B cell (primary cell): ENCODE results near the gene CACNA1H. TPM values are rescaled to one million over a fixed set of nuclear protein-coding genes. Genes with fewer than 3 reads are reported as not detected.

Experiments
- ATAC-seq: fragments of 200-7000 bp; cut with Tn5 transposase; one replicate; pipeline ENCODE4 v1.10.0; 2021; ENCODE audit warnings: low read depth, mild to moderate bottlenecking, moderate number of reproducible peaks, moderate library complexity
- CTCF ChIA-PET: fragments of 350-600 bp; sonication (Branson Sonifier 250); formaldehyde crosslinking; loops from one replicate; lab custom pipeline; 2021; ENCODE audit warnings: antibody characterized with exemption, inconsistent platforms; lab: Charles Lee
- POLR2A ChIA-PET: fragments of 350-600 bp; sonication (Branson Sonifier 250); formaldehyde crosslinking; loops from one replicate; lab custom pipeline; 2021; ENCODE audit warnings: antibody characterized with exemption; lab: Charles Lee
- DNase-seq: peaks from one replicate; pipeline ENCODE4 v3.0.0; 2013
- H2AFZ ChIP-seq: 2 replicates; pipeline ENCODE4 v1.6.1; 2012; ENCODE audit warnings: mild to moderate bottlenecking, low read depth, low read length; ENCODE audit not compliant: insufficient read depth, poor library complexity, severe bottlenecking
- H3K27ac ChIP-seq, 2 donors: 1 replicate in 1 of 2; 2 replicates in 1 of 2; pipeline ENCODE4 v1.5.1; 2012 to 2013; ENCODE audit warnings: low read length in 2 of 2, mild to moderate bottlenecking in 2 of 2, moderate library complexity in 1 of 2
- H3K27me3 ChIP-seq, 4 experiments: fragments of 200-600 bp in 1 of 4; sonication (generic) in 1 of 4; replicated peaks in 1 of 4; 1 replicate in 2 of 4; 2 replicates in 2 of 4; pipeline versions ENCODE4 v1.6.1 to v1.7.0; 2013 to 2016; ENCODE audit warnings: low read length in 3 of 4, mild to moderate bottlenecking in 2 of 4, mixed read lengths in 1 of 4, moderate library complexity in 1 of 4; ENCODE audit not compliant: insufficient read depth in 4 of 4, control insufficient read depth in 3 of 4; ENCODE audit errors: control extremely low read depth in 1 of 4
- H3K36me3 ChIP-seq, 2 experiments: replicated peaks in 1 of 2; 1 replicate in 1 of 2; 2 replicates in 1 of 2; pipeline versions ENCODE4 v1.6.1 to v1.7.1; 2013; ENCODE audit warnings: low read length in 1 of 2; ENCODE audit not compliant: insufficient read depth in 2 of 2, control insufficient read depth in 1 of 2; ENCODE audit errors: control extremely low read depth in 1 of 2, extremely low read depth in 1 of 2
- H3K4me1 ChIP-seq, 2 donors: fragments of 200-600 bp in 1 of 2; sonication (generic) in 1 of 2; 1 replicate in 1 of 2; 2 replicates in 1 of 2; pipeline versions ENCODE4 v1.5.1 to v1.6.1; 2013 to 2017; ENCODE audit warnings: low read length in 2 of 2; ENCODE audit not compliant: control insufficient read depth in 2 of 2, insufficient read depth in 2 of 2
- H3K4me2 ChIP-seq: replicated peaks from 2 replicates; pipeline ENCODE3; 2012; ENCODE audit warnings: mild to moderate bottlenecking, low read depth, low read length; ENCODE audit not compliant: poor library complexity, severe bottlenecking
- H3K4me3 ChIP-seq, 5 experiments: fragments of 200-600 bp in 1 of 5; sonication (generic) in 1 of 5; 1 replicate in 3 of 5; 2 replicates in 2 of 5; pipeline versions ENCODE4 v1.5.1 to v1.7.0; 2011 to 2016; ENCODE audit warnings: low read length in 4 of 5, mild to moderate bottlenecking in 4 of 5, low read depth in 2 of 5, control low read depth in 1 of 5, moderate library complexity in 1 of 5; ENCODE audit not compliant: insufficient read depth in 1 of 5; ENCODE audit errors: control extremely low read depth in 1 of 5, extremely low read depth in 1 of 5
- H3K79me2 ChIP-seq: fragments of 200-600 bp; sonication (generic); one replicate; pipeline ENCODE4 v1.6.0; 2016; ENCODE audit warnings: low read length; ENCODE audit not compliant: control insufficient read depth, insufficient read depth
- H3K9ac ChIP-seq: fragments of 200-600 bp; sonication (generic); 2 replicates; pipeline ENCODE4 v1.6.1; 2017; ENCODE audit warnings: mild to moderate bottlenecking, low read length, moderate library complexity
- H3K9me3 ChIP-seq, 3 donors: one replicate each; pipeline versions ENCODE4 v1.6.1 to v1.7.1; 2013; ENCODE audit warnings: low read length in 2 of 3; ENCODE audit not compliant: control insufficient read depth in 2 of 3, insufficient read depth in 1 of 3; ENCODE audit errors: control extremely low read depth in 1 of 3
- H4K20me1 ChIP-seq: 2 replicates; pipeline ENCODE4 v1.6.0; 2012; ENCODE audit warnings: mild to moderate bottlenecking, low read length; ENCODE audit not compliant: insufficient read depth, control insufficient read depth, poor library complexity, severe bottlenecking
- H3K27ac Mint-ChIP-seq: one replicate; pipeline ENCODE4 v1.8.0; 2021; ENCODE audit warnings: mixed read lengths
- H3K27me3 Mint-ChIP-seq: one replicate; pipeline ENCODE4 v1.8.0; 2021; ENCODE audit warnings: mixed read lengths
- H3K4me1 Mint-ChIP-seq: one replicate; pipeline ENCODE4 v1.8.0; 2021; ENCODE audit warnings: mixed read lengths
- H3K4me3 Mint-ChIP-seq: one replicate; pipeline ENCODE4 v1.8.0; 2021; ENCODE audit warnings: mixed read lengths
- H3K9me3 Mint-ChIP-seq: one replicate; pipeline ENCODE4 v1.8.0; 2022; ENCODE audit warnings: mixed read lengths; ENCODE audit not compliant: insufficient read depth
- EZH2 ChIP-seq: IDR thresholded peaks from 2 replicates; pipeline ENCODE4 v1.6.1; 2012; ENCODE audit warnings: borderline replicate concordance, low read depth, mild to moderate bottlenecking, moderate library complexity, low read length; ENCODE audit not compliant: insufficient read depth, poor library complexity, severe bottlenecking
- WGBS: methylation state at CpG from one replicate; pipeline ENCODE4 v1.1.5; 2013; ENCODE audit warnings: missing lambda C conversion rate; ENCODE audit not compliant: insufficient coverage; 5-methylcytosine and 5-hydroxymethylcytosine counted together
- intact Hi-C: fragments of 100-400 bp; cut with micrococcal nuclease; formaldehyde crosslinking; loops from one replicate; pipeline ENCODE4 v1.10.0; 2022
- polyA plus RNA-seq: library from polyadenylated mRNA; depleted of rRNA; stranded (reverse); fragments of >200 nt; gene quantifications from 2 replicates; pipeline ENCODE4 v1.2.3, GENCODE V29; 2012
- total RNA-seq, 2 donors: library from RNA; stranded (reverse); fragments of 120-200 nt in 1 of 2; gene quantifications; 1 replicate in 1 of 2; 2 replicates in 1 of 2; pipeline versions ENCODE4 v1.2.3 to v1.2.4, GENCODE V29; 2013 to 2022
- TF ChIP-seq, protein P1 (sequence below): fragments of 200-600 bp; IDR thresholded peaks from one replicate; pipeline ENCODE4 v1.8.0; 2022; ENCODE audit warnings: antibody characterized with exemption, mild to moderate bottlenecking

CACNA1H gene
- total and polyA plus RNA-seq, 2 donors (not counting 1 experiment from before 2014, with no cell fraction given): 0.05 to 0.10 TPM

DNA sequence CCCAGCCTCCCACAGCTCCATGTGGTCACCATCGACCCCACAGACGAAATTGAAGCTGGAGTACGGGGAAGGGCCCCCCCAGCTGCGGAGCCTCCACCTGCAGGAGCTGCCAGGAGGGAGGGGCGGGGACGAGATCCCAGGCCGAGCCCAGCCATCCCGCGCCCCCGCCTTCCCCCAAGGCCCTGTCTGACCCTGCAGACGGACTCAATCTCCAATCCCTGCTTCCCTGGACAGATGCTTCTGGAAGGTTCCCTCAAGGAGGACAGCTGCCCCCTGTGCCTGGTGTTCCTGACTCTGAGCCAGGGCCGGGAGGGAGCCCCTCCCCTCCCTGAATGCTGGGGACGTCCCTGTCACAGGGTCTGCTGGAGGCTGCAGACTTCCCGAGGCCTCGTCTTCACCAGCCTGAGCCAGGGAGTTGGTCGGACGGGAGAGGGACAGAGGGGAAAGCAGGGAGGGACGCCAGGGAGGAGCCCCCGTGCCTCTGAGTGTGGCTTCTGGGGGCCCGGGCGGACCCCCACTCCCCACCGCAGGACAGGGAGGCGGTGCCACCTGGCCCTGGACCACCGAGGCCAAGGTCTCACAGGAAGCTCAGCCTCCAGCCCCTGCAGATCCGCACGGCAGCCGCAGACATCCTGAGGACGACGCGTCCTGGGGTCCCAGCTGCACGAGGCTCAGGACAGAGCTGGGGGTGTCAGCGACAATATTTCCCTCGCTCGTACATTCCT is 35.6 kb upstream of the CACNA1H start:
- ATAC-seq: no peak
- H3K4me1 Mint-ChIP-seq: peaks cover 5% of the 10 kb centered on the region
- H3K79me2 ChIP-seq: no peaks in the 10 kb centered on the region
- H3K36me3 ChIP-seq: no peaks in the 10 kb centered on the region
- H3K27me3 ChIP-seq: peaks cover 0 to 3% (median 0%) of the 10 kb centered on the region in 4 experiments
- no peaks in the 10 kb centered on the region for H4K20me1 ChIP-seq
- H3K9me3 Mint-ChIP-seq: no peaks in the 10 kb centered on the region
- TF ChIP-seq, protein P1, sequence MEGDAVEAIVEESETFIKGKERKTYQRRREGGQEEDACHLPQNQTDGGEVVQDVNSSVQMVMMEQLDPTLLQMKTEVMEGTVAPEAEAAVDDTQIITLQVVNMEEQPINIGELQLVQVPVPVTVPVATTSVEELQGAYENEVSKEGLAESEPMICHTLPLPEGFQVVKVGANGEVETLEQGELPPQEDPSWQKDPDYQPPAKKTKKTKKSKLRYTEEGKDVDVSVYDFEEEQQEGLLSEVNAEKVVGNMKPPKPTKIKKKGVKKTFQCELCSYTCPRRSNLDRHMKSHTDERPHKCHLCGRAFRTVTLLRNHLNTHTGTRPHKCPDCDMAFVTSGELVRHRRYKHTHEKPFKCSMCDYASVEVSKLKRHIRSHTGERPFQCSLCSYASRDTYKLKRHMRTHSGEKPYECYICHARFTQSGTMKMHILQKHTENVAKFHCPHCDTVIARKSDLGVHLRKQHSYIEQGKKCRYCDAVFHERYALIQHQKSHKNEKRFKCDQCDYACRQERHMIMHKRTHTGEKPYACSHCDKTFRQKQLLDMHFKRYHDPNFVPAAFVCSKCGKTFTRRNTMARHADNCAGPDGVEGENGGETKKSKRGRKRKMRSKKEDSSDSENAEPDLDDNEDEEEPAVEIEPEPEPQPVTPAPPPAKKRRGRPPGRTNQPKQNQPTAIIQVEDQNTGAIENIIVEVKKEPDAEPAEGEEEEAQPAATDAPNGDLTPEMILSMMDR: no peak
- no peak for TF ChIP-seq EZH2
- H3K4me2 ChIP-seq: no peak overlapping the region
- ChIA-PET CTCF (no interaction called here), POLR2A (no interaction called here)
- H3K4me3 Mint-ChIP-seq: no peak overlapping the region
- no peak overlapping the region for H2AFZ ChIP-seq
- no peak for DNase-seq
- intact Hi-C loops: no loop called here
- H3K9me3 ChIP-seq: no peaks in the 10 kb centered on the region
- peaks cover 3% of the 10 kb centered on the region for H3K27me3 Mint-ChIP-seq
- no peak overlapping the region for H3K4me3 ChIP-seq
- no peak overlapping the region for H3K27ac ChIP-seq
- 73% methylated on average over 33 of the region's 34 CpGs for WGBS
- no peak overlapping the region for H3K27ac Mint-ChIP-seq
- no peak overlapping the region for H3K9ac ChIP-seq
- H3K4me1 ChIP-seq: peaks cover 0 to 8% of the 10 kb centered on the region in 2 donors

DNA sequence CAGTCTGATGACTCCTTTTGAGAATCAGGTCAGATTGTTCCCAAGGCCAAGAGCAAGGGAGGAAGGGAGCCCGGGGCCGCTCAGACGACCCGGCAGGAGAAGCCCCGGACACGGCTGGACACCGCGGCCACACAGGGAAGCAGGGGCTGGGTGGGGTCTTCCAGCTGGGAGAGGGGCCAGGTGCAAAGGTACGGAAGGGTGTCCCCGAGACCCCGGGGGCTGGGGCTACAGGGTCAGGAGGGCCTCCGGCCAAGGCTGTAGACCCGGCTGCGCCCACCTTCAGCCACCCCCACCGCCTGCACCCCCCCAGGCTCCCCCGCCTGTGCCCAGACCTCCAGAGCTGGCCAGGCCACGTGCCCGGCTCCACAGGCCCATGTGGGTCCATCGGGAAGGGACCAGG is 35.0 kb upstream of the CACNA1H start:
- 100% methylated on average over 7 of the region's 19 CpGs for WGBS
- peaks cover 0 to 3% (median 0%) of the 10 kb centered on the region in 4 experiments for H3K27me3 ChIP-seq
- H3K4me1 Mint-ChIP-seq: peaks cover 5% of the 10 kb centered on the region
- H3K4me2 ChIP-seq: no peak overlapping the region
- no peaks in the 10 kb centered on the region for H3K79me2 ChIP-seq
- no peak overlapping the region for H3K27ac Mint-ChIP-seq
- H3K36me3 ChIP-seq: no peaks in the 10 kb centered on the region
- H3K9me3 ChIP-seq: no peaks in the 10 kb centered on the region
- H3K27ac ChIP-seq: no peak overlapping the region
- H3K9ac ChIP-seq: no peak overlapping the region
- ATAC-seq: no peak
- H3K4me1 ChIP-seq: peaks cover 0 to 8% of the 10 kb centered on the region in 2 donors
- H3K9me3 Mint-ChIP-seq: no peaks in the 10 kb centered on the region
- H2AFZ ChIP-seq: no peak overlapping the region
- H3K4me3 ChIP-seq: no peak overlapping the region
- CTCF ChIA-PET: no interaction called here
- TF ChIP-seq, protein P1: no peak
- no peak for TF ChIP-seq EZH2
- DNase-seq: no peak
- no peak overlapping the region for H3K4me3 Mint-ChIP-seq
- peaks cover 3% of the 10 kb centered on the region for H3K27me3 Mint-ChIP-seq
- no peaks in the 10 kb centered on the region for H4K20me1 ChIP-seq
- intact Hi-C loops: no loop called here
- POLR2A ChIA-PET: no interaction called here
